Central memory CD8-positive, alpha-beta T cell (primary cell): Measurements from ENCODE around the gene VDAC2.
"Not testable (repeated sequence)": the region's sequence is repeated elsewhere in the genome, so short reads cannot be mapped to it uniquely, and the experiment has no call there.

ENCODE experiments used
- ATAC-seq: fragments of 150-1000 bp; cut with Tn5 transposase; replicated peaks from 2 replicates; pipeline ENCODE4 v1.10.0; 2022; ENCODE audit warnings: mild to moderate bottlenecking, moderate FRiP score, moderate number of reproducible peaks; ENCODE audit not compliant: poor library complexity, severe bottlenecking; ENCODE audit errors: extremely low read depth
- DNase-seq, 2 donors: peaks; one replicate each; pipeline ENCODE4 v3.0.0; 2021; ENCODE audit warnings: low spot score in 2 of 2
- H3K27ac Mint-ChIP-seq: one replicate; pipeline ENCODE4 v1.8.0; 2022; ENCODE audit warnings: low read depth, mild to moderate bottlenecking, moderate library complexity, mixed read lengths
- H3K27me3 Mint-ChIP-seq: one replicate; pipeline ENCODE4 v1.8.0; 2022; ENCODE audit warnings: mixed read lengths
- H3K36me3 Mint-ChIP-seq: one replicate; pipeline ENCODE4 v1.8.0; 2022; ENCODE audit warnings: mild to moderate bottlenecking, moderate library complexity, mixed read lengths; ENCODE audit not compliant: insufficient read depth
- H3K4me1 Mint-ChIP-seq: one replicate; pipeline ENCODE4 v1.8.0; 2022; ENCODE audit warnings: mixed read lengths
- H3K4me3 Mint-ChIP-seq: one replicate; pipeline ENCODE4 v1.8.0; 2022; ENCODE audit warnings: mild to moderate bottlenecking, moderate library complexity, mixed read lengths
- H3K9me3 Mint-ChIP-seq: one replicate; pipeline ENCODE4 v1.8.0; 2022; ENCODE audit warnings: mixed read lengths

VDAC2 gene

GRCh38 chr10:75203724-75204123, 6.9 kb upstream of the VDAC2 start:
- Mint-ChIP-seq H3K9me3 (no peaks in the 10 kb centered on the region), H3K27me3 (no peaks in the 10 kb centered on the region), H3K4me1 (no peaks in the 10 kb centered on the region), H3K27ac (no peak overlapping the region), H3K4me3 (no peak overlapping the region), H3K36me3 (no peaks in the 10 kb centered on the region)
- DNase-seq (no peak), ATAC-seq (no peak)

- no peaks in the 10 kb centered on the region for H3K27me3 Mint-ChIP-seq
- ATAC-seq, result no peak
- peaks cover 7% of the 10 kb centered on the region for H3K36me3 Mint-ChIP-seq
- no peak for DNase-seq
- no peaks in the 10 kb centered on the region for H3K9me3 Mint-ChIP-seq
- no peak overlapping the region for H3K27ac Mint-ChIP-seq
- H3K4me1 Mint-ChIP-seq, result no peaks in the 10 kb centered on the region
- no peak overlapping the region for H3K4me3 Mint-ChIP-seq
Observed at GRCh38 chr10:75205908-75206307, 4.7 kb upstream of the VDAC2 start.

- H3K36me3 Mint-ChIP-seq, result peaks cover 12% of the 10 kb centered on the region
- not testable (repeated sequence) for H3K27me3 Mint-ChIP-seq, H3K4me3 Mint-ChIP-seq, H3K9me3 Mint-ChIP-seq, H3K27ac Mint-ChIP-seq, DNase-seq, ATAC-seq, H3K4me1 Mint-ChIP-seq
Observed at GRCh38 chr10:75206638-75207037, 4.0 kb upstream of the VDAC2 start.

GRCh38 chr10:75207079-75207856, 3.3 kb upstream of the VDAC2 start:
- no peak overlapping the region for H3K27ac Mint-ChIP-seq
- H3K4me3 Mint-ChIP-seq, result no peak overlapping the region
- ATAC-seq (no peak), DNase-seq (no peak)
- peaks cover 13% of the 10 kb centered on the region for H3K4me1 Mint-ChIP-seq
- no peaks in the 10 kb centered on the region for H3K27me3 Mint-ChIP-seq
- peaks cover 16% of the 10 kb centered on the region for H3K36me3 Mint-ChIP-seq
- no peaks in the 10 kb centered on the region for H3K9me3 Mint-ChIP-seq

GRCh38 chr10:75207857-75208144, 2.8 kb upstream of the VDAC2 start:
- no peak overlapping the region for H3K27ac Mint-ChIP-seq
- ATAC-seq (no peak), DNase-seq (no peak)
- no peaks in the 10 kb centered on the region for H3K9me3 Mint-ChIP-seq
- H3K27me3 Mint-ChIP-seq, result no peaks in the 10 kb centered on the region
- H3K36me3 Mint-ChIP-seq, result peaks cover 18% of the 10 kb centered on the region
- peaks cover 18% of the 10 kb centered on the region for H3K4me1 Mint-ChIP-seq
- H3K4me3 Mint-ChIP-seq, result no peak overlapping the region

- Mint-ChIP-seq H3K4me1 (peaks cover 19% of the 10 kb centered on the region), H3K4me3 (no peak overlapping the region), H3K27ac (no peak overlapping the region), H3K27me3 (no peaks in the 10 kb centered on the region), H3K9me3 (no peaks in the 10 kb centered on the region), H3K36me3 (peaks cover 22% of the 10 kb centered on the region)
- no peak for DNase-seq
- ATAC-seq, result no peak
Observed at GRCh38 chr10:75208181-75208580, 2.4 kb upstream of the VDAC2 start.

GRCh38 chr10:75209086-75209920, 1.3 kb upstream of the VDAC2 start:
- H3K9me3 Mint-ChIP-seq, result no peaks in the 10 kb centered on the region
- no peak for DNase-seq

GRCh38 chr10:75209921-75210281, 695 bp upstream of the VDAC2 start:
- peak overlapping the region; percentile 97 for H3K27ac Mint-ChIP-seq
- H3K4me3 Mint-ChIP-seq, result peak overlapping the region; percentile 93

More at GRCh38 chr10:75209086-75209920, 1.3 kb upstream of the VDAC2 start:
- peaks cover 27% of the 10 kb centered on the region for H3K36me3 Mint-ChIP-seq
- peak overlapping the region; percentile 93 for H3K4me3 Mint-ChIP-seq
- H3K27me3 Mint-ChIP-seq, result no peaks in the 10 kb centered on the region
- ATAC-seq, result no peak
- H3K27ac Mint-ChIP-seq, result peak overlapping the region; percentile 97
- H3K4me1 Mint-ChIP-seq, result peaks cover 19% of the 10 kb centered on the region

GRCh38 chr10:75211007-75211691, 553 bp downstream of the VDAC2 start:
- peak overlapping the region; percentile 97 for H3K27ac Mint-ChIP-seq
- H3K27me3 Mint-ChIP-seq, result no peaks in the 10 kb centered on the region
- H3K4me1 Mint-ChIP-seq, result peaks cover 22% of the 10 kb centered on the region
- no peak for DNase-seq
- peaks cover 44% of the 10 kb centered on the region for H3K36me3 Mint-ChIP-seq
- H3K4me3 Mint-ChIP-seq, result peak overlapping the region; percentile 93
- no peak for ATAC-seq
- no peaks in the 10 kb centered on the region for H3K9me3 Mint-ChIP-seq

More at GRCh38 chr10:75209921-75210281, 695 bp upstream of the VDAC2 start:
- DNase-seq, result no peak
- Mint-ChIP-seq H3K36me3 (peaks cover 33% of the 10 kb centered on the region), H3K27me3 (no peaks in the 10 kb centered on the region), H3K9me3 (no peaks in the 10 kb centered on the region), H3K4me1 (peaks cover 19% of the 10 kb centered on the region)
- peak; percentile 69 for ATAC-seq

GRCh38 chr10:75212343-75212742, 1.7 kb downstream of the VDAC2 start:
- Mint-ChIP-seq H3K27me3 (no peaks in the 10 kb centered on the region), H3K4me1 (peaks cover 29% of the 10 kb centered on the region), H3K36me3 (peaks cover 56% of the 10 kb centered on the region), H3K9me3 (no peaks in the 10 kb centered on the region), H3K27ac (peak overlapping the region; percentile 82), H3K4me3 (peak overlapping the region; percentile 93)
- ATAC-seq (no peak), DNase-seq (no peak)

- DNase-seq, result no peak
- ATAC-seq, result no peak
- Mint-ChIP-seq H3K4me3 (no peak overlapping the region), H3K4me1 (peaks cover 58% of the 10 kb centered on the region), H3K36me3 (peaks cover 94% of the 10 kb centered on the region), H3K27ac (no peak overlapping the region), H3K27me3 (no peaks in the 10 kb centered on the region), H3K9me3 (no peaks in the 10 kb centered on the region)
Observed at GRCh38 chr10:75220274-75220673, 9.7 kb downstream of the VDAC2 start.

- peak overlapping the region; percentile 44 for H3K27ac Mint-ChIP-seq
Observed at GRCh38 chr10:75221492-75221891, 10.9 kb downstream of the VDAC2 start.

More at GRCh38 chr10:75221492-75221891, 10.9 kb downstream of the VDAC2 start:
- not testable (repeated sequence) for DNase-seq, H3K9me3 Mint-ChIP-seq, H3K27me3 Mint-ChIP-seq, H3K4me3 Mint-ChIP-seq, ATAC-seq
- Mint-ChIP-seq H3K4me1 (peaks cover 60% of the 10 kb centered on the region), H3K36me3 (peaks cover 89% of the 10 kb centered on the region)
